Stimulated activated CD8-positive, alpha-beta memory T cell treated with anti-CD3 and anti-CD28 coated beads, Interleukin-12 subunit alpha, Interleukin-12 subunit beta, amount 100 ng/mL, for 4 hours (primary cell): Measurements from ENCODE around the gene SPG7.
"Not testable (repeated sequence)": the region's sequence is repeated elsewhere in the genome, so short reads cannot be mapped to it uniquely, and the experiment has no call there.

Source experiments
- DNase-seq: peaks from one replicate; pipeline ENCODE4 v3.0.0-alpha.2; 2020; ENCODE audit warnings: low read depth

The SPG7 gene

DNA sequence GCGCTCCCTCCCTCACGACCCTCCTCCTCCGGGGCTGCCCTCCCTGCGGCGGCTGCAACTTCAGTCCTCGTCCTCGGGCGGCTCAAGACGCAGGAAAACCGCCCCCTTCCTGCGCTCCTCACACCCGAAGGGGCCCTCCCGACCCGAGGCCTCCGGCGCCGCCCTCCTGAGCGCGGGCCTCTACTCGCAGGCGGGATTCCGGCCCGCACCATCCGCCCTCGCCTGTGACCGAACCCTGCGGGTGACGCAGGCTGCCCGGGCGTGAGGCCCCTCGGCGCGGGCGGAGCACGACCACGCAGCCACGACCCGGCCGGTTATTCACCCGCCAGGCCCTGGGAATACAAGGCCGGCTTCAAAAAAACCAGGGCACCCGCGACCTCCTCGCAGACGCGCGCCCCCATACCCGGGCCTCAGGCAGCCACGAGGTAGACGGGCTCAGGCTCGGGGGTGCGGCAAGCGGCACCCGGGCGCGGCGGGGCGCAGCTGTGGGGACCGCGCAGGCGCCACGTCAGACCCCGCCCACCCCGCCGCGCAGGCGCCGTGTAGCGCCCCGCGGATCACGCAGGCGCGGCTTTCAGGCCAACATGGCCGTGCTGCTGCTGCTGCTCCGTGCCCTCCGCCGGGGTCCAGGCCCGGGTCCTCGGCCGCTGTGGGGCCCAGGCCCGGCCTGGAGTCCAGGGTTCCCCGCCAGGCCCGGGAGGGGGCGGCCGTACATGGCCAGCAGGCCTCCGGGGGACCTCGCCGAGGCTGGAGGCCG is at the start of gene SPG7:
Gene SPG7, plus strand, starts transcription at position 570 of the 757 bp plus-strand sequence. Its CDS starts 15 bp downstream, at position 585.
- DNase-seq, result peak; percentile 88

DNA sequence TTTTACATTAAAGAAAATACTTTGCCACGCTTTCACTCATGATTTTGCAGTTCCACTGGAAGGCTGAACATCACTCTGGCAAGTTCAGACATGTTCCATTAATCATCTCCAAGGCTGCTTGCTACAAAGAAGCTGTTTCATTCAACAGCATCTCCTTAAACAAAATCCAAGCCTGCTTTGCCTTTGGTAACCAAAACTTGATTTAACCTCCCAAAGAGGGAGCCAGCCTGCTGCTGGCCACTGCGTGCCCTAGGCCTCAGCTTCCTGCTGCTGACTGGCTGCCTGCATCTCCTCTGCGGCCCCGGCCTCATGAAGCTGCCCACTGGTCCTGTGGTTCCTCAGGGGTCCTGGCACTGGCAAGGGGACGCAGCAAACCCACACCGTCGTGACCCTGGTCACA is 49.7 kb upstream of the SPG7 start:
- no peak for DNase-seq

DNA sequence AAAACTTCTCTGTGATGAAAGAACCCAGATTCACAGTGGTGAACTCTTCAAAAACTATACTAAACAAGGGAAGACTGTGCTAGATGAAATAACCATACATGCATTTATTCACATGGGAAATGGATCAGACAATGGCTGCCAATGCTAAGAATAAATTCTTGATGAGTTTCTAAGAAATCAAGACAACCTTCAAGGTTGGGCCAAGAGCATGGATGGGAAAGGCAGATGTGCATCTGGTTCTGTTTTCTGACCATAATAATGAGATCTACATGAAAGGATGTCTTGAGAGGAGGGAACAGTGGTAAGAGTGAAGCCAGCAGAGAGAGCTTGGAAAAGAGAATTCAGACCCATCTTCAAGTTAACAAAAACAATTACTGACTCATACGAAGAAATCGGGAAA is 49.2 kb upstream of the SPG7 start:
- DNase-seq, result no peak

DNA sequence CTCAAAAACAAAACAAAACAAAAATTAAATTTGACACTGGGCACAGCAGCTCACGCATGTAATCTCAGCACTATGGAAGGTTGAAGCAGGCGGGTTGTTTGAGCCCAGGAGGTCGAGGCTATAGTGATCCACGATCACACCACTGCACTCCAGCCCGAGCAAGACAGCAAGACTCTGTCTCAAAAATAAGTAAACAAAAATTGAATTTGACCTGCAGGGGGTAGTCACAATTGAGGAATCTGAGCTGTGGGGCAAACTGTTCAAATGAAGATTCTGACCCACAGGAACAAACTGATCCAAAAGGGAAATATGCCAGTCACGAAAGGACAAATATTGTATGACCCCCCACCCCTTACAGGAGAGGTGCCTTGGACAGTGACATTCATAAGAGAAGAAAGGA is 47.6 kb upstream of the SPG7 start:
- no peak for DNase-seq

DNA sequence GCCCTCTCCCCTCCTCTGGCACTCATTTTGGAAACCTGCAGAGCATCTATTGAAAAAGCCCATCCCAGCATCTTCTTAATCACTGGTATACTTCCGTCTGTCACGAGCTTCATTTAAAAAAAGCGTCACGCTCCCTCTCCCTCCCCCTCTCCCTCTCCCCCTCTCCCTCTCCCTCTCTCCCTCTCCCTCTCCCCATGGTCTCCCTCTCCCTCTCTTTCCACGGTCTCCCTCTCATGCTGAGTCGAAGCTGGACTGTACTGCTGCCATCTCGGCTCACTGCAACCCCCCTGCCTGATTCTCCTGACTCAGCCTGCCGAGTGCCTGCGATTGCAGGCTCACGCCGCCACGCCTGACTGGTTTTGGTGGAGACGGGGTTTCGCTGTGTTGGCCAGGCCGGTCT is 46.3 kb upstream of the SPG7 start:
- not testable (repeated sequence) for DNase-seq

DNA sequence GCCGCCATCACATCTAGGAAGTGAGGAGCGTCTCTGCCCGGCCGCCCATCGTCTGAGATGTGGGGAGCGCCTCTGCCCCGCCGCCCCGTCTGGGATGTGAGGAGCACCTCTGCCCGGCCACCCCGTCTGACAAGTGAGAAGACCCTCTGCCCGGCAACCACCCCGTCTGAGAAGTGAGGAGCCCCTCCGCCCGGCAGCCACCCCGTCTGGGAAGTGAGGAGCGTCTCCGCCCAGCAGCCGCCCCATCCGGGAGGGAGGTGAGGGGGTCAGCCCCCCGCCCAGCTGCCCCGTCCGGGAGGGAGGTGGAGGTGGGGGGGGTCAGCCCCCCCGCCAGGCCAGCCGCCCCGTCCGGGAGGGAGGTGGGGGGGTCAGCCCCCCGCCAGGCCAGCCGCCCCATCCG is 45.6 kb upstream of the SPG7 start:
- not testable (repeated sequence) for DNase-seq

DNA sequence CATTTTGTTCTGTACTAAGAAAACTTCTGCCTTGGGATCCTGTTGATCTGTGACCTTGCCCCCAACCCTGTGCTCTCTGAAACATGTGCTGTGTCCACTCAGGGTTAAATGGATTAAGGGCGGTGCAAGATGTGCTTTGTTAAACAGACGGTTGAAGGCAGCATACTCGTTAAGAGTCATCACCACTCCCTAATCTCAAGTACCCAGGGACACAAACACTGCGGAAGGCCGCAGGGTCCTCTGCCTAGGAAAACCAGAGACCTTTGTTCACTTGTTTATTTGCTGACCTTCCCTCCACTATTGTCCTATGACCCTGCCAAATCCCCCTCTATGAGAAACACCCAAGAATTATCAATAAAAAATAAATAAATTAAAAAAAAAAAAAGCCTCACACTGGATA is 44.9 kb upstream of the SPG7 start:
- DNase-seq, result not testable (repeated sequence)

DNA sequence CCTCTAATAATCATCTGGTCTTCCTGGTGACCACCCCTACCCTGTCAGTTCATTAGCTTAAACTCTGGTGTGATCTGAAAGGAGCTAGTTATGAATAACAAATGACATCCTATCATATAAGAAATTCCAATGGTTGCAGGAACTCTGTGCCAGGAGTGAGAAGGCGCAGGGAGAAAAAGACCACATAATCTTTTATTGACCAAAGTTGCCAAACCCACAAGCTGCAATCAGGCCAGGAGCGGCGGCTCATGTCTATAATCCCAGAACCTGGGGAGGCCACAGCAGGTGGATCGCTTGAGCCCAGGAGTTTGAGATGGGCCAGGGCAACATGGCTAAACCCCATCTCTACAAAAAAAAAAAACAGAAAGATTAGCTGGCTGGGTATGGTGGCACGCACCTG is 41.3 kb upstream of the SPG7 start:
- no peak for DNase-seq

DNA sequence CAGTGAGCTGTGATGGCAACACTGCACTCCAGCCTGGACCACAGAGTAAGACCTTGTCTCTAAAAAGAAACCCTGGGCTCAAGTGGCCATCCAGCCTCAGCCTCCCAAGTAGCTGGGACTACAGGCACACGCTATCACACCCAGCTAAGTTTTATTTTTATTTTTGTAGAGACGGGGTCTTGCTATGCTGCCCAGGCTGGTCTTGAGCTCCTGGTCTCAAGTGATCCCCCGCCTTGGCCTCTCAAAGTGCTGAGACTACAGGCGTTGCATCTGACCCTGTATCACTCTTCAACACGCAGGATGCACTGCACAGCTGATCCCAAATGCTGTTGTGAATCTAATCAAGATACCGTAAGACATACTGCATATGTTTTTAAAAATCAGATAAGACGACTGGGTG is 40.8 kb upstream of the SPG7 start:
- no peak for DNase-seq

DNA sequence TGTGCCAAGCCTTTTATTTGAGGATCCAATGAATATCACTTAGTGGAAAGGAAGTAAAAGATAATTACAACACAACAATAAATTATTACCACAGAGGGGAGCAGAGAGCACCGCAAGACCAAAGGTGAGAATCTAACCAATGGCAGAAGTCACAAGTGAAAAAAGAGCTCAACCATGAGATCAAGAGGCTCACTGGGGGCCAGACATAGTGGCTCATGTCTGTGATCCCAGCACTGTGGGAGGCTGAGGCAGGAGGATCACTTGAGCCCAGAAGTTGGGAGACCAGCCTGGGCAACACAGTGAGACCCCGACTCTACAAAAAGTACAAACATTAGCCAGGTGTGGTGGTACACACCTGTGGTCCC is 35.5 kb upstream of the SPG7 start:
- no peak for DNase-seq

DNA sequence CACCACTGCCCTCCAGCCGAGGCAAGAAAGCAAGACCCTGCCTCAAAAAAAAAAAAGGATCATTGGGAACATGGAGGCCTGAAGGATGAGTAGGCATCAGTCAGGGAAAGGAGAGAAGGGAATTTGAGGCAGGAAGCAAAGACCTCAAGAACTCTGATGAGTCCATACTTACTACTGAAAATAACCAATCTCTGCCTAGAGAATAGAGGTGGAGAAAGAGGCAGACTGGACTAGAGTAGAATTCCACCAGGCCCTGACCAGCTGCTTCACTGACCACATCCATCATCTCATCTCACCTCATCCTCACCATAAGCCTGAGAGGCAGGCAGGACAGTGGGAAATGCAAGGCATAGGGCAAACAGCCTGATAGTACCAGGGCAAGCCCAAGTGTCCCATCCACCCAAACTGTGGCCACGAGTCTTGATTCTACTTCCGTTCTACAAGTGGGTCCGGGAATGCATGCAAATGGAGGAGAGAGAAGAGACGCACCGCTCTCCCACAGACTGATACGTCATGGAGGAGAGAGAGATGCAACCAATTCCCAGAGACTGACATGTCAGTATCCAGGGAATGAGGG is 35.0 kb upstream of the SPG7 start:
- DNase-seq, result no peak

DNA sequence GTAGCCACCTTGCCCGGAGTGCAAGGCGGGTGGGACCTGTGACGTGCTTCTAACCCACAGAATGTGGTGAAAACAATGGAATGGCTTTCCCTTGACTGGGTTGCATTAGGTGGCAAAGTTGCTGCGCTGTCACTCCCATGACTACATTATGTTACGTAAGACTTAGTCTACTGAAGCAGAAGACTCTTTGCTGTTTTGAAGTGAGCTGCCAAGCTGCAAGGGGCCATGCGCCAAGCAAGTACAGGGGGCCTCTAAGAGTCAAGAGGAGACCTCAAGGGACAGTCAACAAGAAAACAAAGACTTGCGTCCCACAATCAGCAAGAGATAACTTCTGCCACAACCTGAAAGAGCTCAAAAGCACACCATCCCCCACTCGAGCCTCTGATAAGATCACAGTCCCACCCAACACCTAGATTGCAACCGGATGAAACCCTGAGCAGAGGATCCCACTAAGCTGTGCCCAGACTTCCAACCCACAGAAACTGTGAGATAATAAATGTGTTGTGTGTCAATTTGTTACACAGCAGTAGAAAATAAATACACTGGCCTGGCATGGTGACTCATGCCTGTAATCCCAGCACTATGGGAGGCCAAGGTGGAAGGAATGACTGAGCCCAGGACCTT is 34.3 kb upstream of the SPG7 start:
- DNase-seq, result no peak

DNA sequence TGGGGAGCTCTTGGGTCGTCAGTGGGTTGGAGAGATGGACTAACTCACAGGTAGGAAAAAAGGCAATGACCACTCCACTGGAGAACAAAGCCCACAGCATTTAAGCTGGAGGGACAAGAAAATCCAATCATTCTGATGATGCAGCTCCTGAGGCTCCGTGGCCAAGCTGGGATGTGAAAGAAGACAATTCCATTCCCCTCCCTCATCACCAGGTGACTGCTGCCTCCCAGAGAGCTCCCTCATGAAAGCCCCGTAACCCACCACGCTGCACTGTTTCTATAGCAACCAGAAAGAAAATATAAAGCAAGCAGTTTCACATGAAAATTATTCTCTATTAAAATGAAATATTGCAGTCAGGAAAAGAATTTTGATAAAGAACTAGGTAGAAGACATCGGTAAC is 33.1 kb upstream of the SPG7 start:
- DNase-seq, result no peak

DNA sequence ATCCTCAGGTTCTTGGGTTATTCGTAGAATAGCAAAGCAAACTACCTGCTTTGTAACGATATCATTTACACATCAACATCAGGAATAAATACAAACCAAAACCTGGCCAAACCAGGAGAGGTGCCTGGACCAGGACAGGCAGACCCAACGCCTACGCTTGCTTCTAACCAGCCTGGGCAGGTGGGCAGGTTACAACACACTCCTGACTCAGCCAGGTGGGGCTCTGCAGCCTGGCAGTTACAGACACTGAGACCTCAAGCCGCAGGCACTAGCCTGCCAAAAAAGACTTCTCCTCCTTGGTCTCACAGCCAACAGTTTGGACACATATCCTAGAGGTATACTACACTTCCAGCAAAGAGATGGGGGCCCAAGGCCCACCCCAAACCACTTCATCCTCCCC is 31.8 kb upstream of the SPG7 start:
- DNase-seq, result no peak

DNA sequence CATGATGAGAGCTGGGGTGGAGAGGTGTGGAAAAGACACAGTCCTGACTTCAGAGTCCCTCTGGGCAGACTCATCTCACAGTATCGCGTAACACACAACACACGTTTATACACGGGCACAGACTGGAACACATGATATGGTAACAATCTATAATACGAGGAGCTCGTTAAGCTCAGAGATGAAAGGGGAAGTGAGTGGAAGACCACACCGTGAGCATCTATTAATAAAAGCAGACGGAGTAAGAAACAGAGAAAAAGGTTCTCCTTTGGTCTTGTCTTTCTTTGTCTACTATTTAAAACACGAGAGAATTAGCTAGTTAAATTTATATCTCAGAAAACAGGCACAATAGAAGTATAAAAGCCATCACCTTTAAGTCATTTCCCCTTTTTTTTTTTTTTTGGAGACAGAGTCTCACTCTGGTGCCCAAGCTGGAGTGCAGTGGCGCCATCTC is 31.4 kb upstream of the SPG7 start:
- DNase-seq, result no peak

DNA sequence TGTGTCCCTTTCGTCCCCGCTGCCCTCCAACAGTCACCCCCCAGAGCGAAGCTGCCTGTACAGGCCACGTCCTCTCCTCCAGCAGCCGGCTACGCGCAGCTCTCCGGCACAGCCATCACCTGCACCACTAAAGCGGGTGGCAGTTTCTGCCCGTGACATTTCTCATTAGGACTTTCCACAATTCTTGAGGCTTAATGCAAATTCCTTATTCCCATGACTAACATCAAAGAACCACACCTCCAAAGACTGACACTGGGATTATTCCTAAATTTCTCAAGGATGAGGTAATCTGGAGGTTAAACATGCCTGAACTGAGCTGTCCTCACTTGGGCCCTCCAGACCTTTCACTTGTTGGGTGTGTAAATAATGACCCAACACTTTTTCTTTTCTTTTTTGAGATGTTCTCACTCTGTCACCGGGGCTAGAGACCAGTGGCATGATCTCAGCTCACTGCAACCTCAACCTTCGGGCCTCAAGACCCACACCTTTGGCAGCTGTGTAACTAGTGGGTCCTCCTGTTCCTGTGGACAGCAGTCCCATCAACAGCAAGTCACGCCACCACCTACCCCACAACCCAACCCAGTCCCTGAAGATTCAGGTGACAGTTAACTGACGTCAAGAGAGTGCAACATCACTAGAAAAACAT is 29.5 kb upstream of the SPG7 start:
- DNase-seq, result no peak

DNA sequence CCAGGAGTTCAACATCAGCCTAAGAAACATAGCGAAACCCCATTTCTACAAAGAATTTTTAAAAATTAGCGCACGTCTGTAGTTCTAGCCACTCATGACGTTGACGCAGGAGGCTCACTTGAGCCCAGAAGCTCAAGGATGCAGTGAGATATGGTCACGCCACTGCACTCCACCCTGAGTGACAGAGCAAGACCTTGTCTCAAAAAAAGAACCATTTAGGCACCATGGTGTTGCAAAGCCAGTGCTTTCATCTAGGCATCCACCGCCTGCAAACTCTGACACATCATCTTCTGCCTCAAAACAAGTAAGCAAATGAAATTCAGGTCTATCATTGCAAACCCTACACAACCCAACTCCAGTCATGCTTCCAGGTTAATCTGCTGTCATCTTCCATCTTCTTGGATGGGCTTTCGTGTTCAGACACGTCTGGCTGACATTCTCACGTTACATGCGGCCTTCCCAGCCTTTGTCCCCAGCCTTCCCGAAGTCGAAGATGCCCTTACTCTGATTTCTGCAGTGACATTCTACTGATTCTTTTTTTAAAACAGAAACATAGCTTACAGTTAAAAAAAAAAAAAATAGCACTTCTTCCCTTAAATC is 26.7 kb upstream of the SPG7 start:
- no peak for DNase-seq

DNA sequence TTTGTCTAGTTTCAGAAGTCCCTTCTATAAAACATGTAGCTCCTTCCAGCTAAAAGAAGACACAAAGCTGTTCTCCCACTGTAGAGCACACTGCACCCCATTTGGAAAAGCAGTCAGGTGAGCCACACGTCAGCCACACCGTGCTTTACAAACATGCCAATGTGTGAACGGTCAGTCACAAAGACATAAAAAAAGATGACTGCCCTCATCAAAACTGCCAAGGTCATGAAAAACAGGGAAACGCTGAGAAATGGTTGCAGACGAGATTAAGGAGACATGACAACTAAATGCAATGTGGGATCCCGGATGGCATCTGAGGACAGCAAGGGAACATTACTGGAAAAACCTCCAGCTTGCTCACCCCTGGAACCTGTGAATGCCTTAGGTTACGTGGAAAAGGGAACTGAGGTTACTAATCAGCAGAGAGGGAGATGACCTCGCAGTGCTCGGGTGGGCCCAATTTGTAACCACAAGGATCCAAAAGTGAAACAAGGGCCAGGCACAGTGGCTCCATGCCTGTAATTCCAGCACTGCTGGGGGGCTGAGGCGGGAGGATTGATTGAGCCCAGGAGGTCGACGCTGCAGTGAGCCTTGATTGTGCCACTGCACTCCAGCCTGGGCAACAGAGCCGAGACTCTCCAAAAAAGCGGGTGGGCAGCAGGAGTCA is 25.9 kb upstream of the SPG7 start:
- DNase-seq, result no peak

DNA sequence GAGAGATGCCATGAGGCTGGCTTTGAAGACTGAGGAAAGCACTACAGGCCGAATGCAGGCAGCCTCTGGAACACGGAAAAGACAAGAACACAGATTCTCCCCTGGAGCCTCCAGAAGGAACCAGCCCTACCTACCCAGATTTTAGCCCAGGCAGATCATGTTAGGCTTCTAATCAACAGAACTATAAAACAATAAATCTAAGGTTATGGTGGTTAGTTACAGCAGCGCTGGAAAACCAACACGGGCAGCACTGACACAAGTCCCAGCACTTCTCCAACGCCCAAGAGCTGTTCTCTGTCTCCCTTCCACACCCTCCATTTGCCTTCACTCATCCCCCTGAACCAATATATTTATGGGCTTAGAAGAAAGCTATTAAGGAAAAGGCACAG is 25.4 kb upstream of the SPG7 start:
- DNase-seq, result no peak

DNA sequence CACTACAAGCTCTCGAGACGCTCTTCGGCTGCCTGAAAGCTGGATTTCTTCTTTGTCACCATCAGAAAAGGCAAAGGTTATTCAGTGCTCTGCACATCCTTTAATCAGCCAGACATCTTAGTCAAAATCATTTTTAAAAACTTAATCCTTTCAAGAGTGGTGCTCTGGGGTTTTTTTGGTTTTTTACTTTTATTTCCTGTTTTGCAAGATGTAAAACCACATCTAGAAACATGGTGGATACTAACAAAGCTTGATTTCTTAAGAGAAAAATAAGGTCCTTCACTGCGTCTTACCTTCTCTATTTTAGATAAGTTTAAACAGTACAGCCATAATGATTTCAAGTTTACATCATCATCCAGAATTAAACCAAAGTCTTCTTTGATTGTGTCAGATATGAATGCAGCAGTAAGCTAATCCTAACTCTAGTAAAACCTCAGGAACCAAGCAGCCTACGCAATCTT is 24.1 kb upstream of the SPG7 start:
- DNase-seq, result no peak

DNA sequence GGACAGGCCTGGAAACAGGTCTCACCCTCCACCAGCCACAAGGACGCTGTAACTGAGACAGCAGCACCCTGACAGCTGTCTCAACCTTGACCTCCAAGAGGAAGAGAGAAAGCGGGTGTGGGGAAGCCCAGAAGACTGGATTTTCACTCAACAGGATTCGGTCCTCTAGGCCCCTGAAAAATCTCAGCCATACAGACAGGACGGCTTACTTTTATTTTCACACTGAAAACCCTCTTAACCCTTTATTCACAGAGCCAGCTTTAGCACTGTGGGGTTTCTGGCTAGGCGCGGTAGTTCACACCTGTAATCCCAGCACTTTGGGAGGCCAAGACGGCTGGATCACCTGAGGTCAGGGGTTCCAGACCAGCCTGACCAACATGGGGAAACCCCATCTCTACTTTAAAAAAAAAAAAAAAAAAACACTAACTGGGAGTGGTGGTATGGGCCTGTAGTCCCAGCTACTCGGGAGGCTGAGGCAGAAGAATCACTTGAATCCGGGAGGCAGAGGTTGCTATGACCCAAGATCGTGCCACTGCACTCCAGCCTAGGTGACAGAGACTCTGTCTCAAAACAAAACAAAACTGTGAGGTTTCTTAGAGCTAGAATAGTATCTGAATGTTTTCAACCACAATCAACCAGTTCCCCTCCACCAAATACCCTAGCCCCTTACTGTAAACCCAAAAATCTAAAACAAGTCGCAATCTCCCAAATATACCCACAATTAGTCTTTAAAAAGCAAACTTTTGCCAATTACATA is 23.1 kb upstream of the SPG7 start:
- no peak for DNase-seq
